T-helper 17 cell (primary cell): ENCODE measurements around the gene APLP1. TPM values are rescaled to one million over a fixed set of nuclear protein-coding genes. Genes with fewer than 3 reads are reported as not detected.
"Not testable (repeated sequence)": the region's sequence is repeated elsewhere in the genome, so short reads cannot be mapped to it uniquely, and the experiment has no call there.

ENCODE experiments used
- ATAC-seq: fragments of 150-1000 bp; cut with Tn5 transposase; 2 replicates; pipeline ENCODE4 v1.10.0; 2021; ENCODE audit warnings: mild to moderate bottlenecking, moderate library complexity
- DNase-seq, 3 donors: peaks; one replicate each; pipeline versions ENCODE4 v3.0.0 to v3.0.0-alpha.2; 2020 to 2021
- H3K9me3 ChIP-seq: one replicate; pipeline ENCODE4 v1.7.0; 2013; ENCODE audit warnings: low read length, mild to moderate bottlenecking; ENCODE audit not compliant: control insufficient read depth, poor library complexity, severe bottlenecking
- H3K27ac Mint-ChIP-seq: one replicate; pipeline ENCODE4 v1.8.0; 2022; ENCODE audit warnings: mild to moderate bottlenecking, moderate library complexity, mixed read lengths
- H3K27me3 Mint-ChIP-seq: one replicate; pipeline ENCODE4 v1.8.0; 2022; ENCODE audit warnings: mixed read lengths
- H3K36me3 Mint-ChIP-seq: one replicate; pipeline ENCODE4 v1.8.0; 2022; ENCODE audit warnings: low read depth, mixed read lengths
- H3K4me1 Mint-ChIP-seq: one replicate; pipeline ENCODE4 v1.8.0; 2022; ENCODE audit warnings: mild to moderate bottlenecking, mixed read lengths
- H3K4me3 Mint-ChIP-seq: one replicate; pipeline ENCODE4 v1.8.0; 2022; ENCODE audit warnings: mild to moderate bottlenecking, moderate library complexity, mixed read lengths
- total RNA-seq, 4 donors: library from RNA in 2 of 4; stranded (reverse) in 2 of 4; gene quantifications; one replicate each; pipeline ENCODE4 v1.2.3 and lab custom pipeline; 2022 to 2026

The APLP1 gene
- total RNA-seq, 2 donors from 2014 or later: not detected

DNA sequence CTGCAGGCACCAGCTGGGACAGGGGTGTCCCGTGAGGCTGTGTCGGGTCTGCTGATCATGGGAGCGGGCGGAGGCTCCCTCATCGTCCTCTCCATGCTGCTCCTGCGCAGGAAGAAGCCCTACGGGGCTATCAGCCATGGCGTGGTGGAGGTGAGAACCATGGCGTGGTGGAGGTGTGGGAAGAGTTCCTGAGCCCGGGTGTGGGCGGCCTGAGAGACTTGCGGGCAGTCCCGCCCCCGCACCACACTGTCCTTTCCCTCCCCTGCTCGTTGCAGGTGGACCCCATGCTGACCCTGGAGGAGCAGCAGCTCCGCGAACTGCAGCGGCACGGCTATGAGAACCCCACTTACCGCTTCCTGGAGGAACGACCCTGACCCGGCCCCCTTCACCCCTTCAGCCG lies 10.7 kb downstream of the APLP1 start:
- Mint-ChIP-seq H3K27me3 (peaks cover 30% of the 10 kb centered on the region), H3K36me3 (peaks cover 5% of the 10 kb centered on the region), H3K27ac (no peak overlapping the region), H3K4me1 (peaks cover 20% of the 10 kb centered on the region), H3K4me3 (no peak overlapping the region)
- DNase-seq (no peak), ATAC-seq (no peak)
- no peaks in the 10 kb centered on the region for H3K9me3 ChIP-seq

- Mint-ChIP-seq H3K27me3 (peaks cover 26% of the 10 kb centered on the region), H3K4me3 (no peak overlapping the region), H3K4me1 (peaks cover 20% of the 10 kb centered on the region), H3K36me3 (peaks cover 5% of the 10 kb centered on the region), H3K27ac (peak overlapping the region; percentile 43)
- ATAC-seq: peak; percentile 54
- no peaks in the 10 kb centered on the region for H3K9me3 ChIP-seq
- peak; percentile 56 to 70 (median 62) for DNase-seq
These were observed 11.5 kb downstream of the APLP1 start for GRCh38 chr19:35879770-35880317.

- peaks cover 15% of the 10 kb centered on the region for H3K4me1 Mint-ChIP-seq
- peaks cover 17% of the 10 kb centered on the region for H3K27me3 Mint-ChIP-seq
- no peak overlapping the region for H3K27ac Mint-ChIP-seq
- H3K4me3 Mint-ChIP-seq: no peak overlapping the region
- no peaks in the 10 kb centered on the region for H3K36me3 Mint-ChIP-seq
- ATAC-seq (peak; percentile 57), DNase-seq (no peak)
- H3K9me3 ChIP-seq: no peaks in the 10 kb centered on the region
These were observed 13.9 kb downstream of the APLP1 start for GRCh38 chr19:35882114-35882832.

- H3K4me1 Mint-ChIP-seq: peaks cover 18% of the 10 kb centered on the region
- H3K36me3 Mint-ChIP-seq: peaks cover 7% of the 10 kb centered on the region
- ATAC-seq (peak; percentile 20), DNase-seq (no peak)
- no peak overlapping the region for H3K4me3 Mint-ChIP-seq
- H3K27ac Mint-ChIP-seq: peak overlapping the region; percentile 65
- H3K27me3 Mint-ChIP-seq: peaks cover 9% of the 10 kb centered on the region
- no peaks in the 10 kb centered on the region for H3K9me3 ChIP-seq
These were observed 15.5 kb downstream of the APLP1 start for GRCh38 chr19:35883882-35884281.

DNA sequence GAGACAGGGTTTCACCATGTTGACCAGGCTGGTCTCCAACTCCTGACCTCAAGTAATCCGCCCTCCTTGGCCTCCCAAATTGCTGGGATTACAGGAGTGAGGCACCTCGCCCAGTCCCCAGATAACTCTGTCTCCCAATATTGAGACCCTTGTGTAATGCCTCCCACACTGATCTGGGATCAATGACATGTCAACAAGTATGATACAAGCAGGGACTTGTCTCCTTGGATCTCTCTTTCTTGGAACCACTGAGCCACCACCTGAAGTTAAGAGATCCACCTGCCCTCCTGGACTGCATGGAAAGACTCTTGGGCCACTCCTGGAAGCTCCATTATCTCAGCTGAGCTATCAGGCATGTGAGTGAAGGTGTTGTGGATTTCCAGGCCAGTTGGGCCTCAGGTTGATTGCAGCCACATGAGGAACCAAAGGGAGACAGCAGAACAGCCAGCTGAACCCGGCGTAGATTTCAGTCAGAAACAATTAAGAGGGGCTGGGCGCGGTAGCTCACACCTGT lies 16.9 kb downstream of the APLP1 start:
- H3K27ac Mint-ChIP-seq: peak overlapping the region; percentile 84
- peaks cover 11% of the 10 kb centered on the region for H3K4me1 Mint-ChIP-seq
- DNase-seq (no peak), ATAC-seq (no peak)
- no peak overlapping the region for H3K4me3 Mint-ChIP-seq
- no peaks in the 10 kb centered on the region for H3K9me3 ChIP-seq
- H3K36me3 Mint-ChIP-seq: peaks cover 7% of the 10 kb centered on the region
- peaks cover under 1% of the 10 kb centered on the region for H3K27me3 Mint-ChIP-seq

DNA sequence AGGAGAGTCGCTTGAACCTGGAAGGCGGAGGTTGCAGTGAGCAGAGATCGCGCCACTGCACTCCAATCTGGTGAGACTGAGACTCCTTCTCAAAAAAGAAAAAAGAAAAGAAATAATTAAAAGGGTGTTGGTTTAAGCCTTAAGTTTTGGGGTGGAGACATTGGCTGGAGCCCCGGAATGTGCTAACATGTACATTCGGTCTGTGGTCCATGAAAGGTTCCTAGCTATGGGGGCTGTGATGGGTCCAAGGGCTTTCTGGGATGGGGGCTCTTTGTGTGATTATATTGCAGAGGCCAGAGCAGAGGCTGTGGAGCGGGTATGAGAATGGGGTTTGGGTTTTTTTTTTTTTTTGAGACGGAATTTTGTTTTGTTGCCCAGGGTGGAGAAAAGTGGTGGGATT lies 17.5 kb downstream of the APLP1 start:
- H3K4me1 Mint-ChIP-seq: peaks cover 11% of the 10 kb centered on the region
- no peak overlapping the region for H3K4me3 Mint-ChIP-seq
- H3K27ac Mint-ChIP-seq: peak overlapping the region; percentile 84

DNA sequence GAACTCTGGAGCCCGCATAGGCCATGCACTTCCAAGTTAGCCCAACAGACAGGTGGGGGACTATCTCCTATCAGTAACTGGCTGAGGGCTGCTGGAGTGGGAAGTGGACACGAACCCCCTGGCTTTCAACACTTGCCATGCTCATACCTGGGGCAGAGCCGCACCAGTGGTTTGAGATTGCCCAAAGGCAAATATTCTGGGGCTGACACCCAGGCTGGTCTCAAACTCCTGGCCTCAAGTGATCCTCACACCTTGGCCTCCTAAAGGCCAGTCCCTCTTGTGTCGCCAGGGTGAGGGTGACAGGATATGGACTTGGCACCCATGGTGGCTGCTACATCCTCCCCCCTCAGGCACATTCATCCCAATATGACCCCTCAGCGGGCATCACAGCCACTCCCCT lies 18.8 kb downstream of the APLP1 start:
- no peak for ATAC-seq
- peak overlapping the region; percentile 84 for H3K27ac Mint-ChIP-seq
- DNase-seq: no peak
- H3K4me1 Mint-ChIP-seq: peaks cover 10% of the 10 kb centered on the region
- H3K9me3 ChIP-seq: no peaks in the 10 kb centered on the region
- H3K4me3 Mint-ChIP-seq: no peak overlapping the region
- H3K27me3 Mint-ChIP-seq: no peaks in the 10 kb centered on the region
- H3K36me3 Mint-ChIP-seq: peaks cover 7% of the 10 kb centered on the region

More for the DNA sequence above, 17.5 kb downstream of the APLP1 start:
- no peaks in the 10 kb centered on the region for H3K9me3 ChIP-seq
- Mint-ChIP-seq H3K36me3 (peaks cover 7% of the 10 kb centered on the region), H3K27me3 (no peaks in the 10 kb centered on the region)
- ATAC-seq (no peak), DNase-seq (no peak)

DNA sequence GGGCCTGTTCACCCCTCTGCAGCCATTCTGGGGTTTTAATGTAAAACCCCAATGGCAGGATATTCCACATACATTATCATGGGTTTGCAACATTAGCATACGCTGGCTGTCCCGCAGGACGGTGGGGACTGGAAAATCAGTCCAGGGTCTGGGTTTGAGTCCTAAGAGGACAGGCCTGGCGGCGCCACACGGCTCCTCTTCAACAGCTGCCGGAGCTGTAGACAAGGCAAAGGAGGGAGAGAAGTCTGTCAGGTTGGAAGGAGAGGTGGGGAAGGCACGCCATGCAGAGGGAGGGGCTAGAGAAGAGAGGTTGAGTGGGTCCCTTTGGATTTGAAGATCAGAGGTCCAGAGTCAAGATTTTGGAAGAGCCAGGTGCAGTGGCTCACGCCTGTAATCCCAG lies 20.0 kb downstream of the APLP1 start:
- H3K4me1 Mint-ChIP-seq: peaks cover 5% of the 10 kb centered on the region
- H3K4me3 Mint-ChIP-seq: no peak overlapping the region
- no peak overlapping the region for H3K27ac Mint-ChIP-seq
- no peaks in the 10 kb centered on the region for H3K27me3 Mint-ChIP-seq
- H3K9me3 ChIP-seq: no peaks in the 10 kb centered on the region
- ATAC-seq (no peak), DNase-seq (no peak)
- peaks cover 9% of the 10 kb centered on the region for H3K36me3 Mint-ChIP-seq

DNA sequence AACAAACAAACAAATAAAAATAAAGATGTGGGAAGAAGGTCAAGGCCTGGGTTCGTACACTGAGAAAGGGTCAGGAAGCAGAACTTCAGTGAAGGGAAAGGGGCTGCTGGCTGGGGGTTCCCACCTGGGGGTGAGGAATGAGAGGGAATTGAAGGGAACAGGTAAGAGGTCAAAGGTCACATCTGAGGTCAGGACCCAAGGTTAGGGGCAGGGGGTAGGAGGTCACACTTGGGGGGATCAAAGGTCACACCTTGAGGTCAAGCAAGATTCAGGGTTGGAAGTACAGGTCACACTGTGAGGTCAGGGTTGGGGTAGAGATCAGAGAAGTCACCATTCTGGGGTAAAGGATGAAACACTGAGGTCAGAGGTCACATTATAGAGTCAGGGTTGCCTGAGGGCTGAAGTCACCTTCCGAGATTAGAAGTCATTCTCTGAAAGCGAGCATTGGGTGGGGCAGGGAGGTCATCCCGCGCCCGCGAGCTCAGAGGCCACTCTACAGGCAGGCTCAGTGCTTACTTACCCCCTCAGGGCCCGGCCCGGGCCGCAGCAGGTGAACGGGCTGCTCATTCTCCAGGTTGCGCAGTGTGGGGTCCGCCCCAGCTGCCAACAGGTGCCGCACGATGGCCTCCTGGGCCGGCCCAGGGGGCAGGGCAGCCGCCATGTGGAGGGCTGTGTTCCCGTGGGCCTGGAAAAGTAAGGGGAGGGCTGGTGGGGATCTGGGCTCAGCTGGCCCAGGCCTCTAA lies 21.2 kb downstream of the APLP1 start:
- Mint-ChIP-seq H3K27ac (no peak overlapping the region), H3K36me3 (peaks cover 9% of the 10 kb centered on the region), H3K4me3 (peak overlapping the region; percentile 33), H3K4me1 (peaks cover 7% of the 10 kb centered on the region), H3K27me3 (no peaks in the 10 kb centered on the region)
- no peaks in the 10 kb centered on the region for H3K9me3 ChIP-seq
- DNase-seq (no peak), ATAC-seq (no peak)

- Mint-ChIP-seq H3K4me3 (no peak overlapping the region), H3K27me3 (no peaks in the 10 kb centered on the region), H3K27ac (peak overlapping the region; percentile 19), H3K4me1 (peaks cover 7% of the 10 kb centered on the region), H3K36me3 (peaks cover 9% of the 10 kb centered on the region)
- ATAC-seq (no peak), DNase-seq (no peak)
- no peaks in the 10 kb centered on the region for H3K9me3 ChIP-seq
These were observed 21.8 kb downstream of the APLP1 start for GRCh38 chr19:35890113-35890650.

DNA sequence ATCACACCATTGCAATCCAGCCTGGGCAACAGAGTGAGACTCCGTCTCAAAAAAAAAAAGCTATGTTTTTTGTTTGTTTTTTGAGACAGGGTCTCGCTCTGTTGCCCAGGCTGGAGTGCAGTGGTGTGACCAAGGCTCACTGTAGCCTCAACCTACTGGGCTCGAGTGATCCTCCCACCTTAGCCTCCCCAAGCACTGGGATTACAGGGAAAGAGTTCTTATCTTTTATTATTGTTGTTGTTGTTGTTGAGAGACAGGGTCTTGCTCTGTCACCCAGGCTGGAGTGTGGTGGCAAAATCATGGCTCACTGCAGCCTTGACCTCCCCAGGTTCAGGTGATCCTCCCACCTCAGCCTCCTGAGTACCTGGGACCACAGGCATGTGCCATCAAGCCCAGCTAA lies 23.4 kb downstream of the APLP1 start:
- not testable (repeated sequence) for ATAC-seq, H3K4me1 Mint-ChIP-seq, H3K9me3 ChIP-seq, H3K27me3 Mint-ChIP-seq, DNase-seq, H3K4me3 Mint-ChIP-seq, H3K27ac Mint-ChIP-seq
- H3K36me3 Mint-ChIP-seq: peaks cover 12% of the 10 kb centered on the region

- Mint-ChIP-seq H3K4me1 (peaks cover 10% of the 10 kb centered on the region), H3K27me3 (no peaks in the 10 kb centered on the region), H3K36me3 (peaks cover 5% of the 10 kb centered on the region), H3K27ac (no peak overlapping the region), H3K4me3 (no peak overlapping the region)
- no peak for ATAC-seq
- no peaks in the 10 kb centered on the region for H3K9me3 ChIP-seq
- DNase-seq: no peak
These were observed 26.0 kb downstream of the APLP1 start for GRCh38 chr19:35894342-35894741.

DNA sequence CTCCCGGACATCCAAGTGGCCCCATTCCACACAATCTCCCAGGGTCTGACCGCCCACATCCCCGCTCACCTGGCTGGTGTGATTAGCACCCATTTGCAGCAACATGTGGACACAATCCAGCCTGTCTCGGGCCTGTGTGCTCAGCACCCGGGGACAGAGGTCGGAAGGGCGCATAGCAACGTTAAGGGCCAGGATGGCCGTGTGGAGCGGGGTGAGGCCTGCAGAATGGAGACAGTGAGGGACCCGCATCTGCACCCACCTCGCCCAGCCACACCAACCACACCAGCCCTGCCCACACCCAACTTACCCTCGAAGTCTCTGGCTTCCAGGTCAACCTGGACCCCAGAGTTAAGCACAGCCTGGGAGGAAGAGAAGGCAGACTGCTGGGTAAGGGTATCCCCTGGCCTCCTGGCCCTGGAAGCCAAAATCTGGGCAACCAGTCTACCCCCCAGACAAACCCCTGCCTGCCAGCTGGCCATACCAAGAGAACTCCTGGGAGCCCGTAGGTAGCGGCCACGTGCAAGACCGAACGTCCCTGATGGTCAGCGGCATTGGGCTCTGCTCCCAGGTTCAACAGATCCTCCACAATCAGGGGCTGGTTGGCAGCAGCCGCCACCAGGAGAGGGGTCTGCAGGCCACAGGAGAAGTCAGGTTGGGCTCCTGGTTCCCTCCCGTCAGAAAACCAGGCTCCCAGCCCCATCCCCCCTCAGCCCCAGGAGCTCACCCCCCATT lies 27.7 kb downstream of the APLP1 start:
- Mint-ChIP-seq H3K4me1 (peaks cover 16% of the 10 kb centered on the region), H3K27ac (no peak overlapping the region), H3K36me3 (peaks cover 5% of the 10 kb centered on the region), H3K27me3 (no peaks in the 10 kb centered on the region), H3K4me3 (no peak overlapping the region)
- DNase-seq: no peak
- H3K9me3 ChIP-seq: no peaks in the 10 kb centered on the region
- ATAC-seq: no peak
